Breast epithelium (tissue), 3 donors: ENCODE results near the gene DENND6A.
"Not testable (repeated sequence)": the region's sequence is repeated elsewhere in the genome, so short reads cannot be mapped to it uniquely, and the experiment has no call there.

Source experiments
- POLR2A ChIP-seq: fragments of 450-650 bp; IDR thresholded peaks from one replicate; pipeline ENCODE4 v1.6.1; 2016; ENCODE audit warnings: antibody characterized with exemption, mild to moderate bottlenecking, moderate library complexity
- TF ChIP-seq, protein P1 (sequence below), 3 donors: fragments of 450-650 bp; IDR thresholded peaks; one replicate each; pipeline ENCODE4 v1.5.1; 2016 to 2017; ENCODE audit warnings: antibody characterized with exemption in 3 of 3, mild to moderate bottlenecking in 3 of 3, moderate library complexity in 3 of 3

GRCh38 chr3:57692133-57692395 is 813 bp downstream of the DENND6A start:
- not testable (repeated sequence) for TF ChIP-seq POLR2A
- TF ChIP-seq, protein P1, sequence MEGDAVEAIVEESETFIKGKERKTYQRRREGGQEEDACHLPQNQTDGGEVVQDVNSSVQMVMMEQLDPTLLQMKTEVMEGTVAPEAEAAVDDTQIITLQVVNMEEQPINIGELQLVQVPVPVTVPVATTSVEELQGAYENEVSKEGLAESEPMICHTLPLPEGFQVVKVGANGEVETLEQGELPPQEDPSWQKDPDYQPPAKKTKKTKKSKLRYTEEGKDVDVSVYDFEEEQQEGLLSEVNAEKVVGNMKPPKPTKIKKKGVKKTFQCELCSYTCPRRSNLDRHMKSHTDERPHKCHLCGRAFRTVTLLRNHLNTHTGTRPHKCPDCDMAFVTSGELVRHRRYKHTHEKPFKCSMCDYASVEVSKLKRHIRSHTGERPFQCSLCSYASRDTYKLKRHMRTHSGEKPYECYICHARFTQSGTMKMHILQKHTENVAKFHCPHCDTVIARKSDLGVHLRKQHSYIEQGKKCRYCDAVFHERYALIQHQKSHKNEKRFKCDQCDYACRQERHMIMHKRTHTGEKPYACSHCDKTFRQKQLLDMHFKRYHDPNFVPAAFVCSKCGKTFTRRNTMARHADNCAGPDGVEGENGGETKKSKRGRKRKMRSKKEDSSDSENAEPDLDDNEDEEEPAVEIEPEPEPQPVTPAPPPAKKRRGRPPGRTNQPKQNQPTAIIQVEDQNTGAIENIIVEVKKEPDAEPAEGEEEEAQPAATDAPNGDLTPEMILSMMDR (IDR thresholded peaks at IDR 0.05) = not testable (repeated sequence)
